Transverse colon (tissue), 4 donors: ENCODE measurements around the gene ARHGDIG. TPM values are rescaled to one million over a fixed set of nuclear protein-coding genes. Genes with fewer than 3 reads are reported as not detected.
A peak's percentile ranks its signal among the peaks of the same experiment; 100 is the strongest.
"Not testable (repeated sequence)": the region's sequence is repeated elsewhere in the genome, so short reads cannot be mapped to it uniquely, and the experiment has no call there.

ENCODE experiments used
- DNase-seq: peaks from one replicate; pipeline ENCODE4 v3.0.0-alpha.2; 2019
- H3K27ac ChIP-seq, 4 donors: fragments of 200-600 bp; sonication (generic); 2 replicates each; pipeline ENCODE4 v1.5.1; 2016 to 2018; ENCODE audit warnings: inconsistent platforms in 4 of 4
- H3K27me3 ChIP-seq: fragments of 200-600 bp; sonication (generic); 2 replicates; pipeline ENCODE4 v1.5.1; 2017; ENCODE audit warnings: inconsistent platforms
- H3K36me3 ChIP-seq, 4 donors: fragments of 200-600 bp; sonication (generic); 2 replicates each; pipeline ENCODE4 v1.5.1; 2017 to 2019; ENCODE audit warnings: inconsistent platforms in 4 of 4
- H3K4me1 ChIP-seq, 4 donors: fragments of 200-600 bp; sonication (generic); 2 replicates each; pipeline ENCODE4 v1.5.1; 2017 to 2020; ENCODE audit warnings: inconsistent platforms in 4 of 4
- H3K4me3 ChIP-seq, 4 donors: fragments of 200-600 bp; sonication (generic); 1 replicate in 1 of 4; 2 replicates in 3 of 4; pipeline versions ENCODE4 v1.5.1 to v1.6.1; 2017 to 2019; ENCODE audit warnings: inconsistent platforms in 4 of 4
- H3K9me3 ChIP-seq, 2 donors: fragments of 200-600 bp; sonication (generic); 2 replicates each; pipeline ENCODE4 v1.5.1; 2017 to 2019; ENCODE audit warnings: inconsistent platforms in 2 of 2
- EP300 ChIP-seq: sonication (generic); formaldehyde crosslinking; IDR thresholded peaks from one replicate; pipeline ENCODE4 v1.6.1; 2017; ENCODE audit warnings: antibody characterized with exemption, low read depth
- POLR2A ChIP-seq: fragments of 450-650 bp; IDR thresholded peaks from one replicate; pipeline ENCODE4 v1.6.1; 2016; ENCODE audit warnings: antibody characterized with exemption, mild to moderate bottlenecking, moderate library complexity
- POLR2AphosphoS5 ChIP-seq, 3 donors: sonication (generic); formaldehyde crosslinking; IDR thresholded peaks; one replicate each; pipeline ENCODE4 v1.6.1; 2016; ENCODE audit warnings: antibody characterized with exemption in 3 of 3
- WGBS, 2 donors: methylation state at CpG; one replicate each; pipeline ENCODE4 v1.1.5; 2018; ENCODE audit warnings: low coverage in 1 of 2; 5-methylcytosine and 5-hydroxymethylcytosine counted together
- in situ Hi-C, 4 donors: fragments of 200-750 bp; cut with MboI; loops; one replicate each; pipeline versions ENCODE4 v1.15.0 to v1.15.1; 2017; ENCODE audit warnings: low sequenced_read_pairs in 3 of 4, low pct_ligation_motif_present in 1 of 4, low pct_unique_long_range_greater_than_20kb in 1 of 4
- intact Hi-C: fragments of 100-400 bp; cut with DNase I; formaldehyde crosslinking; loops from one replicate; pipeline ENCODE4 v1.15.1; 2023; ENCODE audit warnings: low total_unique reads
- total RNA-seq, 4 donors: library from RNA; depleted of rRNA; stranded (reverse); fragments of >200 nt; gene quantifications; one replicate each; pipeline ENCODE4 v1.1.0, GENCODE V29; 2016
- TF ChIP-seq, protein P1 (sequence below), 5 experiments: fragments of 200-600 bp in 3 of 5; fragments of 450-650 bp in 2 of 5; sonication (generic) in 3 of 5; IDR thresholded peaks; 1 replicate in 2 of 5; 2 replicates in 3 of 5; pipeline ENCODE4 v1.5.1; 2016 to 2017; ENCODE audit warnings: antibody characterized with exemption in 5 of 5, inconsistent platforms in 3 of 5, mild to moderate bottlenecking in 2 of 5, moderate library complexity in 1 of 5

Gene ARHGDIG
- total RNA-seq, 4 donors from 2014 or later = 0.95 TPM; not detected in 3

DNA sequence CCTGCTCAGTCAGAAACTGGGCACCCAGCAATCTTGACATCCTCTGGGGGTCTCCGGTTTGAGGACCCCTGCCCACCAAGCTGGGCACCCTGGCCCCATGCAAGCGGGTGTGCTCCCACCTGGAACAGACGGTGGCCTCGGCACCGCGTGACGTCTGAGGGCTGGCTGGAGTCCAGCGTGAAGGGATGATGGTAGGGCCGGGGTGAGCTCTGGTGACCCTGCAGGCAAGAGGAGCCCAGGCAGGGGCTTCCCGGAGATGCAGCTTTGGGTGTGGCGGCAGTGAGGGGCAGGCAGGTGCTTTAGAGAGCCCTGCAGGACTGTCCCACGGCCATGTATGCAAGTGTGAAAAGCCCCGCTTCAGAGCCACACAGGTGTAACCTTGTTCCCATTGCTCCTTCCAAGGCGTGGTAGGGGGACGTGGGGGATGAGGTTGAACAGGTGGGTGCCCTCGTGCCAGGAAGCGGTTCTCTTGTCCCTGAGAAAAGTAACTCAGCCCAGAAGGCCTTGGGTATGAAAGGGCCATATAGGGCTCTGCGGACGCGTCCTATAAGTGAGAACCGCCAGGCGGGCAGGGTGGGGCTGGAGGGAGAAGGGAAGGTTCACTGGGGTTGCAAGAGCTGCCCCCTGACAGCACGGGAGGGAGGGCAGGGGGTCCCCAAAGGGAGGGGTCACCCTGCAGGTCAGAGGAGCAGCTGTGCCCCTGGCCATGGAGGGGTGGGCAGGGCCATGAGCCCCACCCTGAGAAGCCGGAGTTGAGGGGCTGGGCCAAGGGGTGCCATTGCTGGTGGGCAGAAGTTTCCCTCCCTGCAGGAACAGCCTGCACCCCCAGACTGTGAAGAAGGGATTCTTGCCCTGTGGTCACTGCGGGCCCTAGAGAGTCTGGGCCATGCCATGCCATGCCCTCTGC, 13.9 kb upstream of the ARHGDIG start:
- no peak for TF ChIP-seq POLR2AphosphoS5 (IDR thresholded peaks at IDR 0.05)
- TF ChIP-seq POLR2A = no peak
- TF ChIP-seq EP300 = no peak
- TF ChIP-seq, protein P1, sequence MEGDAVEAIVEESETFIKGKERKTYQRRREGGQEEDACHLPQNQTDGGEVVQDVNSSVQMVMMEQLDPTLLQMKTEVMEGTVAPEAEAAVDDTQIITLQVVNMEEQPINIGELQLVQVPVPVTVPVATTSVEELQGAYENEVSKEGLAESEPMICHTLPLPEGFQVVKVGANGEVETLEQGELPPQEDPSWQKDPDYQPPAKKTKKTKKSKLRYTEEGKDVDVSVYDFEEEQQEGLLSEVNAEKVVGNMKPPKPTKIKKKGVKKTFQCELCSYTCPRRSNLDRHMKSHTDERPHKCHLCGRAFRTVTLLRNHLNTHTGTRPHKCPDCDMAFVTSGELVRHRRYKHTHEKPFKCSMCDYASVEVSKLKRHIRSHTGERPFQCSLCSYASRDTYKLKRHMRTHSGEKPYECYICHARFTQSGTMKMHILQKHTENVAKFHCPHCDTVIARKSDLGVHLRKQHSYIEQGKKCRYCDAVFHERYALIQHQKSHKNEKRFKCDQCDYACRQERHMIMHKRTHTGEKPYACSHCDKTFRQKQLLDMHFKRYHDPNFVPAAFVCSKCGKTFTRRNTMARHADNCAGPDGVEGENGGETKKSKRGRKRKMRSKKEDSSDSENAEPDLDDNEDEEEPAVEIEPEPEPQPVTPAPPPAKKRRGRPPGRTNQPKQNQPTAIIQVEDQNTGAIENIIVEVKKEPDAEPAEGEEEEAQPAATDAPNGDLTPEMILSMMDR (IDR thresholded peaks at IDR 0.05) = no peak
- DNase-seq = no peak
- intact Hi-C loops = no loop called here

GRCh38 chr16:267562-267961, 12.8 kb upstream of the ARHGDIG start:
- H3K36me3 ChIP-seq, DNase-seq, intact Hi-C loops, H3K27me3 ChIP-seq, H3K9me3 ChIP-seq, H3K27ac ChIP-seq, H3K4me3 ChIP-seq, in situ Hi-C loops: not testable (repeated sequence)
- H3K4me1 ChIP-seq = peaks cover 0 to 11% (median 5%) of the 10 kb centered on the region in 4 donors
- WGBS, 2 donors = 78 to 91% methylated on average over 12 to 17 of the region's 17 CpGs

More for the DNA sequence above, 13.9 kb upstream of the ARHGDIG start:
- Histone ChIP-seq H3K36me3 (peaks cover 0 to 14% (median 6%) of the 10 kb centered on the region in 4 donors), H3K27ac (no peak overlapping the region), H3K4me3 (no peak overlapping the region), H3K9me3 (no peaks in the 10 kb centered on the region), H3K27me3 (no peaks in the 10 kb centered on the region), H3K4me1 (peaks cover 0 to 11% (median 5%) of the 10 kb centered on the region in 4 donors)
- 79% methylated on average over 24 of the region's 25 CpGs; no CpG with 5 or more reads in 1 of the 2 donors for whole genome bisulfite sequencing, 2 donors
- in situ Hi-C loops = no loop called here

GRCh38 chr16:268141-269053, 12.0 kb upstream of the ARHGDIG start:
- peak overlapping the region in 3 of 4 donors; percentile 50 to 66 (median 59) for H3K27ac ChIP-seq
- no peak overlapping the region for H3K4me3 ChIP-seq
- WGBS, 2 donors = 49 to 83% methylated on average over 2 to 40 of the region's 40 CpGs

GRCh38 chr16:269061-269796, 11.2 kb upstream of the ARHGDIG start:
- peaks cover 2% of the 10 kb centered on the region for H3K27me3 ChIP-seq
- H3K27ac ChIP-seq = no peak overlapping the region
- 83% methylated on average over 19 of the region's 24 CpGs; no CpG with 5 or more reads in 1 of the 2 donors for WGBS, 2 donors
- no peaks in the 10 kb centered on the region for H3K9me3 ChIP-seq
- in situ Hi-C loops = no loop called here
- intact Hi-C loops = no loop called here
- H3K4me1 ChIP-seq = peaks cover 0 to 19% (median 11%) of the 10 kb centered on the region in 4 donors
- no peak overlapping the region for H3K4me3 ChIP-seq
- no peak for DNase-seq
- no peak for TF ChIP-seq EP300
- no peak for TF ChIP-seq POLR2AphosphoS5 (IDR thresholded peaks at IDR 0.05)
- no peak for TF ChIP-seq POLR2A
- TF ChIP-seq, protein P1 (IDR thresholded peaks at IDR 0.05) = no peak
- H3K36me3 ChIP-seq = no peaks in the 10 kb centered on the region

More at GRCh38 chr16:268141-269053, 12.0 kb upstream of the ARHGDIG start:
- no peaks in the 10 kb centered on the region for H3K9me3 ChIP-seq
- DNase-seq = peak; percentile 77
- intact Hi-C loops = loop anchor here (1.0 kb wide), 1 partner anchor 20 kb away; no protein-coding TSS in a partner anchor
- H3K4me1 ChIP-seq = peaks cover 0 to 13% (median 6%) of the 10 kb centered on the region in 4 donors
- TF ChIP-seq, protein P1 (IDR thresholded peaks at IDR 0.05) = no peak
- no peak for TF ChIP-seq EP300
- TF ChIP-seq POLR2AphosphoS5 (IDR thresholded peaks at IDR 0.05) = peak in 1 of 3 donors; percentile 12
- TF ChIP-seq POLR2A = peak; percentile 55
- in situ Hi-C loops = no loop called here
- H3K36me3 ChIP-seq = no peaks in the 10 kb centered on the region
- H3K27me3 ChIP-seq = no peaks in the 10 kb centered on the region
